NOMO-1 (cell line): Measurements from ENCODE around the gene TCEAL3.
"Not testable (repeated sequence)": the region's sequence is repeated elsewhere in the genome, so short reads cannot be mapped to it uniquely, and the experiment has no call there.

Experiments used
- DNase-seq, 2 experiments: peaks; one replicate each; lab custom pipeline; 2025; ENCODE audit not compliant: unreplicated experiment in 2 of 2; lab: John Stamatoyannopoulos, UW

Gene TCEAL3

DNA sequence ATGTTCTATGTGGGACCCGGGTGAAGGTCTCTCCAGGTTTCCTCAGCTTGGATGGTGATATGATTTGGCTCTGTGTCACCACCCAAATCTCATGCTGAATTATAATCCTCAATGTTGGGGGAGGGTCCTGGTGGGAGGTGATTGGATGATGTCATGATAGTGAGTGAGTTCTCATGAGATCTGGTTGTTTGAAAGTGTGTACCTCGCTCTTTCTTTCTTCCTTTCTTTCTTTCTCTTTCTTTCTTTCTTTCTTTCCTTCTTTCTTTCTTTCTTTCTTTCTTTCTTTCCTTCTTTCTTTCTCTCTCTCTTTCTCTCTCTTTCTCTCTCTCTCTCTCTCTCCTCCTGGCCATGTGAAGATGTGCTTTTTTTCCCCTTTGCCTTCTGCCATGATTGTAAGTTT is 51.7 kb downstream of the TCEAL3 start:
- DNase-seq: not testable (repeated sequence)
